G401.6 (cell line): ENCODE measurements around the gene MCM10.
"Not testable (repeated sequence)": the region's sequence is repeated elsewhere in the genome, so short reads cannot be mapped to it uniquely, and the experiment has no call there.

Source experiments
- FAIRE-seq: peaks from 2 replicates; lab custom pipeline; 2012; peaks lifted over from hg19 to GRCh38; lab: Jason Lieb, UNC

Gene MCM10

DNA sequence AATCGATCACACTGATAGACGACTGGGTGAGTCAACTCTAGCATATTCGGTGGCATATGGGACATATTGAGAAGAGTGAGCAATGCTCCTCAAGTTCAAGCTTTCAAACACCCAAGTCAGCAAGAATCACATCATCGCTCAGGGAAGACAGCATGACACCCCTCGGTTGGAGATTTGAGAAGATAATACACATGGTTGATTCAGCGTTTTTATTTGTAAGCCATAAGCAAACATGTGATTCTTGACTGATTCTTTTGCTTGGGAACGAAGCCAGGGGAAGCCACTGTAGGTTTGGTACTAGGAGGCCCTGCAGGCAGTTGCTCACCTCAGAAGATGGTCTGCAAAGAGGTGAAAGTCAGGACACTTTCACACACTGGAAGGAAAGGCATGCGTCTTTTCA lies 60.2 kb downstream of the MCM10 start:
- FAIRE-seq, result no peak

DNA sequence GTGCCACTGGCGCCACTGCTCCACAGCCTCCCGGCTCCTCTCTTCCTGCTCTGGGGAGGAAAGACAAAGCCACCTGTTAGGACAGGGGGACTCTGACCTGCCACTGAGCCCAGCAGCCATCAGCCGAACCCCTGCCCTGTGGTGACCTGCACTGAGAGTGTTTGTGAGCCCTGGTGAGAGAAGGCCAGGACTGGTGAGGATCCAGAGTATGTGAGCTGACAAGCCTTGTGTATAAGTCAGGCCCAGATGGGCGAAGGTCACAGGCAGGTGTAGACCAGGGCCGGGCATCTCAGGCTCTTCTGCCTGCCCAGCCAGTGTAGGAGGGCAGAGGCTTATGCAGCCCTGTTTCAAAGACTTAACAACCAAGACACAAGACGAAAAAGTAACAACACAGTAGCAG lies 60.8 kb downstream of the MCM10 start:
- no peak for FAIRE-seq

GRCh38 chr10:13222566-13222965 lies 61.2 kb downstream of the MCM10 start:
- FAIRE-seq, result no peak

DNA sequence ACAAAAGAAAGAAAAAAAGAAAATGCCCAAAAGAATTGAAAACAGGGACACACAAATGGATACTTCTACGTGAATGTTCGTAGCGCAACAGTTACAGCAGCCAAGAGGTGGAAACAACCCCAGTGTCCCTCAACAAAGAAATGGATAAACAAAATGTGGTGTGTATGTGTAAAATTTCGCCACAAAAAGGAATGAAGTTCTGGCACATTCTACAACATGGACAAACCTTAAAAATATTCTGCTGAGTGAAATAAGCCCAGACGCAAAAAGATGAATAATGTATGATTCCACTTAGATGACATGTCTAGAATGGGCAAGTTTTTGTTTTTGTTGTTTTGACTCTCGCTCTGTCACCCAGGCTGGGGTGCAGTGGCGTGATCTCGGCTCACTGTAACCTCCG lies 61.9 kb downstream of the MCM10 start:
- FAIRE-seq, result no peak

- no peak for FAIRE-seq
These were observed 63.0 kb downstream of the MCM10 start for GRCh38 chr10:13224210-13224995.

DNA sequence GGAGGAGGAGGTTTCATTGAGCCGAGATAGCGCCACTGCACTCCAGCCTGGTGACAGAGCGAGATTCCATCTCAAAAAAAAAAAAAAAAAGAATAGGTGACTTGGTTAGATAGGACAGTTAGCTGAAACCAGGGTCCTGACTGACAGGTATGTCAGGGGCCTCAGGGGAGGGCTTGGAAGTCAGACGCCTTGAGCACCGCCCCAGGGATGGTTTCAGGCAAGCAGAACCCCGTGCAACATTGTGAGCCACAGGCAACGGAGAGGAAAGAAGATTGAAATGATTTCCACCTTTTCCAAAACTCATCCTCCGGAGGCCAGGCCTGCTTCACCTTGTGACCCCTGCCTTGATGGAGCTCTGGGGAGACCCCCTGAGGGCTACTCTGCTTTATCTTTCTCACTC lies 64.2 kb downstream of the MCM10 start:
- no peak for FAIRE-seq

GRCh38 chr10:13227031-13227430 lies 65.7 kb downstream of the MCM10 start:
- no peak for FAIRE-seq

DNA sequence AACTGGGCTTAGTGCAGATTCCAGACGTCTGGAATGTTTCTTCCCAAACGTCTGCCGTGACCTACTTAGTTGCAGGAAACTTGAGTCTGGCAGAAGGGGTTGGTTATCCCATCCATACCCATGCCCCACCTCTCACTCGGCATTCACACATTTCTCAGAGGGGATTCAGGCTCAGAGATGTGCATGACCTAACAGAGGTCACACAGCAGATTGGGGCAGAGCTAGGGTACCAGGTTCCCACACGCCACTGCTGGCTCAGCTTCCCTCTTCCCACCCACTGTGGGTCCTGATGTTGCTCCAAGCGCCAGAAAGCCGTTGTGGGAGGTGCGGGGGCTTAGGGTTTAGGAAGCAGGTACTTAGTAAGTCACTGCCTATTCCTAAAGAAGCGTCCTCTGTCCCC lies 69.8 kb downstream of the MCM10 start:
- FAIRE-seq, result no peak

DNA sequence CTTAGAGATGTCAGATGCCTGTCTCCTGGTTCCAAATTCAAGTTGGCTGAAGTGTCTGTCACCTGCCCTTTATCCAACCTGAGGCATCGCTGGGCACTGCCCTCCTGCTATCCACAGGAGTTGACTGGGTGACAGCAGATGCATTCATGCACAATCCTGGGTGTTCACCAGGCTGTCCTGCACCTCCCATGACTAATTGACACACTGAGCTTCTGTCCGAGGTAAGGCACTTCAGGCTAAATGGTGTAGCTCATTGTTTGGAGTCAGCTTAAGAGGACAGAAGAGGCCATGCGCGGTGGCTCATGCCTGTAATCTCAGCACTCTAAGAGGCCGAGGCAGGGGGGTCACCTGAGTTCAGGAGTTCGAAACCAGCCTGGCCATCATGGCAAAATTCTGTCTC lies 70.5 kb downstream of the MCM10 start:
- FAIRE-seq, result no peak

DNA sequence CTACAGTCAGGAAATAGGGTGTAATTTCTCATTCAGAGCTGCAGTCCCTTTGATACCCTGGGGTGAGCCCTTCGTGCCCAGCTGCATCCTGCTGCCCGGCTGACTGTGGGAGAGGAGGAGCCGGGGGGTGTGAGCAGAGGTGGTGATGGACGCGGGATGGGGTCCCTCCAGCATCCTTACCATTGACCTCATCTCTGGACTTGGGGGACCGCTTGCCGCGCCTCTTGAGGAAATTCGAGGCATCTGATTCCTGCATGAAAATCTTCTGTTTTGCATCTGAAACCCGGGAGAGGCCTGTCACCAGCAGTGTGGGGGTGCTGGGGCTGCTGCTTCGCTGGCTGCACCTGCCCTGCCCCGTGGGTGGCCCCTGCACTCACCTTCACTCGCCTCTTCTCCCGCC lies 72.0 kb downstream of the MCM10 start:
- no peak for FAIRE-seq

DNA sequence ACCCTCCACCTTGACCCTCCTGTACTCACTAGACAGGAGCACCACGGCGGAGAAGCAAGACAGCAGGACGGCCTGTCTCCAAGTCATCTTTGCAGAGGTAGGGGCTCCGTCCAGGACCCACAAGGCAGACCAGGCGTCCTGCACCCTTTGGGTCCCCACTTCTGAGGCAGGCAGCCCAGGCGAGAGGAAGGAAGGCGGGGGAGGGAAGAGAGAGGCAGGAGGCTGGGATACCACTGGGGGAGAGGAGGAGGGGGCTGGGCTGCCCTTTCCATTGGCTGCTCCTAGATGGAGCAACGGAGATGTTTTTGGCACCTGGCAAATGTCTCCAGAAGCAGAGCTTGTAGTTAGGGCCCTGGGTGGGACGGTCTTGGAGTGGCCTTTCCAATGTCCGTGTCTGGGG lies 72.8 kb downstream of the MCM10 start, which contains the start of gene UCMA:
Gene UCMA, minus strand, starts transcription at position 203 of the 400 bp plus-strand sequence. Its CDS starts 116 bp downstream, at position 87.
- no peak for FAIRE-seq

- not testable (repeated sequence) for FAIRE-seq
These were observed 73.4 kb downstream of the MCM10 start for GRCh38 chr10:13234736-13235135.

- FAIRE-seq, result no peak
These were observed 75.3 kb downstream of the MCM10 start for GRCh38 chr10:13236638-13237037.

DNA sequence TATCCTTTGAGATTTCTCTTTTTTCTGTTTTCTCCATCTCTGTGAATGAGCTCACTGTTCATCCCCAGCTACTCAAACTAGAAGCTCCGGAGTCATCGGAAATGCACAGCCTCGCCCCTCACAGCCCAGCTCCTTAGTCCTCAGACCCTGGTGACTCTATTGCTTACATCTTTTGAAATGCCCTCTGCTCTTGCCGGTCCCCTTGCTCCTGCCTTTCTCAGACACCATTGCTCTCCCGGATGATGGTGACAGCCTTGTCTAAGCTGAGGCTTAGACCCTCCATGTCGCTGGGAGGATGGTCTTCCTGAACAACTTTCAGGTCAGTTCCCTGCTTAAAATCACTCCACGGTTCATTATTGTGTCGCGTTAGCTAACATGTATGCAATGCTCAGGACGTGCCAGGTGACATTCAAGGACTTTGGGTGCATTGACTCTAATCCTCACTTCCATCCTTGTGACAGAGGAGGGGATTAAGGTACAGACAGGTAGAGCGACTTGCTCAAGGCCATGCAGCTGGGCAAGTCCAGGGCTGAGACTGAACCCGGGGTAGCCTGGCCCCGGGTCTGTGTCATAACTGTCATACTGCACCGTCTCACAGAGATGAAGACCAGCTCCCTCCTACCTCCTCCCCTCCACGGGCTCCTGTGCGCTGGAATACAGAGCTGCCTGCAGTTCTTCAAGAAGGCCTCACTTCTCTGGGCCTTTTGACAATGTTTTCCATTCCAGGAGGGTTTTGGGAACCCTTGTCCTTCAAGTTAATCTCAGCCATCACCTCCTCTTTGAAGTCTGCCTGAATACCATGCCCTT lies 77.1 kb downstream of the MCM10 start:
- no peak for FAIRE-seq

- FAIRE-seq, result no peak
These were observed 78.6 kb downstream of the MCM10 start for GRCh38 chr10:13239923-13240322.

DNA sequence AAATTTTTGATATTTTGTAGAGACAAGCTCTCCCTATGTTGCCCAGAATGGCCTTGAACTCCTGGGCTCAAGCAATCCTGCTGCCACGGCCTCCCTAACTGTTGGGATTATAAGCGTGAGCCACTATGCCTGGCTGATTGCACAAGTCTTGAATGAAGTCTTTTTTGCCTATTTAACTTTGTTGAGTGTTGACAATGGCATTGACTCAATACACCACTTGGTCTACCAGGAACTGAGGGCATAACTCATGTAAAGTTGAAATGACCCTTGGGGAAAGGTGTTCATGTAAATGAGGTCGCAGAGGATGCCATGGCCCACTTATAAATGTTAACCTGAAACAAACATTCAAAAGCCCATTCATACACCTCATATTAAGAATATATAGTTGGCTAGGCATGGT lies 80.3 kb downstream of the MCM10 start:
- FAIRE-seq, result no peak

GRCh38 chr10:13242260-13242659 lies 80.9 kb downstream of the MCM10 start:
- not testable (repeated sequence) for FAIRE-seq

DNA sequence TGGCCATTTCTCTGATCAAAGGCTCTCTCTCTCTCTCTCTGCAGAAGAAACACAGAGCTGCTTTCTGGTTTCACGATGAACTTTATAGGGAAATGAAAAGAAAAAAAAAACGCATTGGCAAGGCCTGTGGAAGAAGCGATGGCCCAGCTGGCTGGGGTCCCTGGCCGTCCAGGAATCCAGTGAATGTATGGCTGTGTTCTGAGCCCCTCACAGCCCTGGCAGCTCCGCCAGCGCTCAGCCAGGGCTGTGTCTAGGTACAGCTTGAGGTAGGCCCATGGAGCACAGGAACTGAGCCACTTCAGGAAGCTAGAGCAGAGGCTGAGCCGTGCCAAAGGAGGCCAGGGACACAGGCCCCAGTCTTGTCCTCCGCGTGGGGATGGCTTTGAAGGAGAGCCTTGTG lies 85.9 kb downstream of the MCM10 start:
- FAIRE-seq, result no peak

GRCh38 chr10:13247784-13248183 lies 86.4 kb downstream of the MCM10 start:
- FAIRE-seq, result no peak

GRCh38 chr10:13253726-13254125 lies 92.4 kb downstream of the MCM10 start:
- FAIRE-seq, result no peak

DNA sequence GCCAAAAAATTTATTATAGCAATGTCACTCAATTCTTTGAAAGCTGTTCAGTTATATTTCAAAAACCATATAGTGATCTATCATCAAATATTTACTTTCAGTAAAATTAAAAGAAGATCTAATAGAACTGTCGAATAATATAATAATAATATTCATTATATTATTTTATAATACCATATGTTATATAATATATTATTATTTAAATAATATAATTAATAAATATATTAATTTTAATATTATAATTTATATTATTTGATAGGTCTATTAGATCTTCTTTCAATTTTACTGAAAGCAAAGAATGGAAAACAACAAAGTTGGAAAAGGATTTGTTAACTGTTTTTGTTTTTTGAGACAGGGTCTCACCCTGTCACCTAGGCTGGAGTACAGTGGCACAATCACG lies 95.3 kb downstream of the MCM10 start:
- peak; percentile 96 for FAIRE-seq

GRCh38 chr10:13257621-13258140 lies 96.3 kb downstream of the MCM10 start:
- no peak for FAIRE-seq
